GM03348 (cell line): Measurements from ENCODE around the gene KDM2A.
A peak's percentile ranks its signal among the peaks of the same experiment; 100 is the strongest.

Experiments used
- DNase-seq: peaks from one replicate; pipeline ENCODE4 v3.0.0; 2012; ENCODE audit warnings: low spot score

KDM2A gene

DNA sequence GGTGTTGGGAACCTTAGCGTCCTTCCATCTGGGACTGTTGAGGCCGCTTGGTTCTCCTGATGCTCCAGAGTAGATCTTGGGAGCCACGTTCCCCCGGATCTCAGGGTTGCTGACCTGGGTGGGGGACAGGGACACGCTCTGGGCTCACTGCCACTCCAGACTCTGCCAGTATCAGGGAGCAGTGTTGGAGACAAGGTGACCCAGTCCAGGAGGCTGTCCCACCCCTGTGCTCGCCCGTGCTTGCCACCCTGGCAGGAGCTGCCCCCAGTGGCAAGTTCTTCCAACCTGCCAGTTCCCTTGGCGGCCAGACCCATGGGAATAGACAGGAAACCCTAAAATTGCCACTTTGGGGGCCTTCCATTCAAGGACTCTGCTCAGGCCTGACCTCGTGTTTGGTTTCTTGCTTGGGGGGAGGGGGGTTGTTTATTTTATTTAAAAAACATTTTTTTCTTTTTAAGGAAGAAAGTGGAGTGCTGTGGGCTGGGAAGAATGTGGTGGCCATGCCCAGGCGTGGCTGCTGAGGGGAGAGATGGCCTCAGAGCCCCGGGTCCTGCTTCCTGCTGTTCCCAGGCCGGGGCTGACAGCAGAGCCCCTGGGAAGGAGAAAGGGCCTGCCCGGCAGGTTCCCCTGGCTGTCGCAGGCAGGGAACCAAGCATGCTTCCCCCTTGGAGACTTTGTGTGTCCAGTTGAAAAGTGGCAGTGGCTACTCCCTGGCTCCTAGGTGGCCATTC lies 154.4 kb downstream of the KDM2A start:
- no peak for DNase-seq

DNA sequence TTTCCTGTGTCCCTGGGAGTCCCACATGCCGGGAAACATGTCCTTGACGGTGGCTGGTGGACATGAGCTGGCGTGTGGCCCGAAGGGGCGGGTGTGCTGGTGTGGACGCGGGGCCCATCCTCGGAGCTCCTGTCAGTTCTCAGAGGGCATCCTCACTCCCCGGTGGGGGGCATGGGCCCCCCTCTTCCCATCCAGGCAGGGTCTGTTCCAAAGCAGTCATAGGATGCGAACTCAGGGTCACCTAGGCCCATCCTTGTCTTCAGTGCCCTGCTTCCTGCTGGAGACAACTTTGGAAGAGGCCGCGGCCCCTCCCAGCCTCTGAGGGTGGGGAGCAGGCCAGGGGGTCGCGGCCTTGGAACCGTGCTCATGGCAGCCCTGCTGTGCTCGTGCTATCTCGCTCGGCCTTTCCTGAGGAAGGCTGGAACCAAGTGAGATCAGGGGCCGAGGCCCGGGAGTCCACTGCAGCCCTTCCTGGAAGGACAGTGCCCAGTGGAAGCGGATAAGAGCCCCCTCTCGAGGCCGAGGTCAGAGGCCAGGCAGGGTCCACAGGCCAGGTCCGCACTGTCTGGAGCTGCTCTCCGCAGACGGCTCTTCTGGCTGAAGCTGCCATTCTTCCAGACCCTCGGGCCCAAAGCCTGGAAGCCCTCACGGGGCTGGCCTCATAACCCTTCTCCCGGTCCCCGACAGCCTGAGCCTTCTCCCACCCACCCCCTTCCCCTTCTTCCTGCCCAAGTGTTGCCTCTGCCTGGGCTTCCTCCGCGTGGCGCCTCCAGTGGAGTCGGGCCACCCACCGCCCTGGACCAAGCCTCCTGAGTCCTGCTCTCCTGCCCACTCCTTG lies 155.9 kb downstream of the KDM2A start:
- DNase-seq: no peak

DNA sequence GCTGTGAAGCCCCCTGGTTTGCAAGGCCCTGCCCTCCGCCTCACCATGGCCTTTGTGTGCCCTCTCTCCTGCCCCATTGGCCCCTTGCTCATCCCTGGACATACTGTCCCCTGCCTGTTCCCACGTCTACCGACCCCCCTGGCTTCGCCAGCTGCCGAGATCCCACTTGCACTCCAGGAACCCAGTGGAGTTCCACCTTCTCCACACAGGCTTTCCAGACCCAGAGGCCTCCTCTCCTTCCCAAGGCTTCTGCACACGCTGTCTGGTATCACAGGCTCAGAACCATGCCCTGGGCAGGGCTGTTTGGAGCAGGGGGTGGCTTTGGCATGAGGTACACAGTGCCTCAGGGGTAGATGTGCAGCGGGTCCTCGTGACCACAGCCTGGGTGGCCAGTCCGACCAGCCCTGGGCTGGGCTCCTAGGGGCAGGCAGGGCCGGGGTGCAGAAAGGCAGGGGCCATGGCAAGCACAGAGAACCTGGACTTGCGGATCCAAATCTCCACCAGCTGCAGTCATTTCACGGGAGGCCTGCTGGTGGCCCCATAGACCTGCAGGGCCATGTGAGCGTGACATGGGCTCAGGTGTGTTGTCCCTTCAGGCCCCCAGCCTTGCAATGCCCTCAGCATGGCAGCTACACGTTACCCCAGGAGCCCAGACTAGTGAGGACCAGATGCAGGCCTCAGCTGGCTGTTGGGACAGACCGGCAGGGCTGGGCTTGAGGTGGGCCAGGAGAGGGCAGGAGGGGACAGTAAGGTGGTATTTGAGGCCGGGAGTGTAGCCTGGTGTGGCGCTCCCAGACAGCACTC lies 156.7 kb downstream of the KDM2A start:
- DNase-seq: no peak

DNA sequence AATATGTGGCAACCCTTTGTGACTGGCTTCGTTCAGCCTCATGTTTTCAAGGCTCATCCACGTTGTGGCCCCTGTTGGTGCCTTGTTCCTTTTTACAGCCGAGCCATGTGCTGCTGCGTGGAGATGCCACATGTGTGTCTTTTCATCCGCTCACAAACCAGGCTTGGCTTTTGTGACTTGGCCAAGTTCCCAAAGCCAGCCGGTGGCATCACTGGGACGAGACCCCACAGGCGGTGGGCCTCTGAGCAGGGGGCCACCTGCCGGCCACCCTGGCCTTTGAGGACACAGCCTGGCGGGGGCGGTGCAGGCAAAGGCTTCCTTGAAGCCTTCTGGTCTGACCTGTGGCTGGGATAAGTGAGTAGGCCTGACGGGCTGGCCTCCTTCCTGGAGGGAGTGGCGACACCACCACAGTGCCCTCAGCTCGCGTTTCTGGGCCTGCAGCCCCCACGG lies 157.7 kb downstream of the KDM2A start:
- DNase-seq: peak; percentile 57

DNA sequence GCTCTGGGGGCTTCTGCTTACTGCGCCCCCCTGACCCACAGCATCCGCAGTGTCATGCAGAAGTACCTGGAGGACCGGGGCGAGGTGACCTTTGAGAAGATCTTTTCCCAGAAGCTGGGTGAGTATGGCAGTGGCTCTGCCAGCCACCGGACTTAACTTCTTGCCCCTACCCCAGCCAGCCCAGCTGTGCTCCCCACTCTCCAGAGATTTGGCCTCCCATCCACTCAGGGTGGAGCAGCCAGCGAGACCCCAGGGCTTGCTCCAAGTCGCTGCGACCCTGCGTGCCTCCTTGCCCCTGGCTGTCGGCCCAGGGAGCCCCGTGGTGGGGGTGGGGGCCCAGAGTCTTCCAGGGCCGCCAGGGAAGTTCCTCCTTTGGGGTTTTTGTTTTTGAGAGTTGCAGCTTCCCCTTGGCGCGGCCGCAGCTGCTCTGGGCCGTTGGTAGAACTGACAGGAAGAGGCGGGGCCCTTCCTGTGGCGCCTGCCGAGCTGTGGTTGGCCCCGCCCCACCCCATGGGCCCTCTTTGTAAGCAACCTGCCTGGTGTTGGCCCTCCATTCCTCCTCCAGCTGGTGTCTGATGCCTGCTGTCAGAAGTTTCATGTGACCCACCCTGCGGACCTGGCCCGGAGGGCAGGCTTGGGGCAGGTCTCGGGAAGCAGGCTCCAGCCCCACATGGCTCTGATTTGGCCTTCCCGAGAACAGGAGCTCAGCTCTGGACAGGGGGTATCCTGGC lies 158.3 kb downstream of the KDM2A start:
- DNase-seq: peak; percentile 92

DNA sequence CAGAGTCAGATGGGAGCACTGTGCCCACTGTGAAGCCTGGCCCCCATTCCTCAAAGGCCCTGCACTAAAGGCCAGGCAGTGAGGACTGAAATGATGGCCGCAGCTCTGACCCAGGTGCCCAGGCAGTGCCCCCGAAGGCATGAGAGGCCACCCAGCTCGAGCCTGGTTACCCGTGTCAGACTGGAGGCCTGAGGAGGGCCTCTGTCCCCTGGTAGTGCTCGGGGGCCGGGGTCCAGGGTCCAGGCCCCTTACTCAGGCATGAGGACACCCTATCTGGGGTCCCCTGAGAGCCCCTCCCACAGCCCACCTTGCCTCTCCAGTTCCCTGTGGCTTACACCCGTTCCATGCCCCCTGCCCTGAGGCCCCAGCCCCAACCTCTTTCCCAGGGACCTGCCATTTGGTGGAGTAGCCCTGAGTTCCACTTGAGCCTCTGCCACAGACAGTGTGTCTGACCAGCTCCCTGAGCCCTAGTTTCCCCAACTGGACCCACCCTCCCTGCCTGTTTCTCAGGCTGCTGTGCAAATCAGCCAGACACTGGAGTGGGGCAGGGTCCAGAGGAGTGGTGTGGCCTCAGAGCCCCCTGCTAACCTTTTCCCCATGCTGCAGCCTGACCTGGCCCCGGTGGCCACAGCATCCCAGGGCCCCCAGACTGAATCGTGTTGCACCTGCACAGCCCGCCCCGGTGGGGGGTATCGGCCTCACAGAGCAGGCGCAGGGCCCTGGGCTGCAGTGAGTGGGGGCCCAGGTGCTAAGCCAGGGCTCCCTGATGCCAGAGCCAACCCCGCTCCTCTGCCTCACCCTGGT lies 159.3 kb downstream of the KDM2A start:
- no peak for DNase-seq

DNA sequence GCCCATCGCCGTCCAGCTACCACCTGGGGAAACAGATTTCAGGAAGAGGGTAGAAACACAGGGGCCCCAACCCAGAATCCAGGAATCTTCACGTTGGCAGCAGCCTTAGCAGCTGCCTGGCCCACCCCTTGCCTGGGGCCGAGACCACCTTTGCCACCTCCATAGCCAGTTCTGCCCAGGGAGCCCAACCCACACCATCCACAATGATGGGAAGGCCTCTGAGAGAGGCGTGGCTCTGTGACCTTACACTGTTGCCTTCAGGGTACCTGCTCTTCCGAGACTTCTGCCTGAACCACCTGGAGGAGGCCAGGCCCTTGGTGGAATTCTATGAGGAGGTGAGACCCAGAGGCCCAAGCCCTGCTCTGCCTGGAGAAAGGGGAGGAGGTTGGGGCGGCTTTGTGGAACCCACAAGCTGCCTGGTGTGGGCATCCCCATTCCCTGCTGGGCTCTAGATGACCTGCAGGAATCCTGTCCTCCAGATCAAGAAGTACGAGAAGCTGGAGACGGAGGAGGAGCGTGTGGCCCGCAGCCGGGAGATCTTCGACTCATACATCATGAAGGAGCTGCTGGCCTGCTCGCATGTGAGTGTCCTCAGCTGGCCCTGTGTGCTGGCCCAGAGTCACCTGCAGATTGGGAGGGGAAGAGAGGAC lies 160.0 kb downstream of the KDM2A start:
- no peak for DNase-seq

DNA sequence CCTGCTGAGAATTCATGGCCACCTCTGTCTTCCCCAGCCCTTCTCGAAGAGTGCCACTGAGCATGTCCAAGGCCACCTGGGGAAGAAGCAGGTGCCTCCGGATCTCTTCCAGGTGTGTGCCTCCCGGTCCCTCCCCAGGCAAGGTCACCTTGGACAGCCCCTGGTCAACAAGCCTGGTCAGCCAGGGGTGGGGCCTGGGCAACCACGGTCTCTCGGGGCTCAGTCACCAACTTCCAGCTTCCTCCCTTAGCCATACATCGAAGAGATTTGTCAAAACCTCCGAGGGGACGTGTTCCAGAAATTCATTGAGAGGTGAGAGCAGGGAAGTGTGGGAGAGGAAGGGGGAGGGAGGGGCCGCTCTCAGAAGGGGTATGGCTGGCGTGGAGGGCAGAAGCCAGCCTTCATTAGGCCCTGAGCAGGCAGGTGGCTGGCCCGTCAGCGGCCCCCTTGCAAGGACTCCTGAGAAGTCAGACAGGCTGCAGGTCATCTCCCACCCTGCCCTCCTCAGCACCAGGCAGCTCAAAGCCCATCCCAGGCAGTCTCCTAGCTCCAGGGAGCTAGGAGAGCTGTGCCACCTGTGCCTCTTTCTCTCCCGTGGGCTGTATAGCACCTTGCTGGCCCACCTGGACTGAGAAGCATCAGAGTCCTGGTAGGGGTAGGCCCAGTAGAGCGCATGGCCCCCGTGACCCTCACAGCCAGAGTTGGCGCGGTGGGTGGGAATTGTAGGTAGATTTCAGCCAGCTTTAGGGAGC lies 160.7 kb downstream of the KDM2A start:
- DNase-seq: no peak

DNA sequence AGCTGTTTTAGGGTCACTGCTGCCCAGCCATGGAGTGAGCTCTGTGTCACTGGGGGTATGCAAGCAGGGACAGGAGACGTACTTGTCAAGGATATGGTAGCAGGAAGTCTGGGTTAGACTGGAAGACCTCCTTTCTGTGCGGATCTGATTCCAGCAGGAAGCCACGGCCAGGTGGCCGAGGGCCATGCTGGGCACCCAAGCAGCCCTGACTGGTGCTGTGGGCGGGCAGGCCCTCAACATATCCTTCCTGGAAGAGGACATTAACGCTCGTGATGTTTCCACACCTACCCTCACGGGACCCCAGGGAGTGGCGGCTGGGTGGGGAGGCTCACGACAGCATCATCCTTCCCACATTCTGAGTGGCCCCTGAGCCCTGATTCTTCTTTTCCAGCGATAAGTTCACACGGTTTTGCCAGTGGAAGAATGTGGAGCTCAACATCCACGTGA lies 161.3 kb downstream of the KDM2A start:
- no peak for DNase-seq

DNA sequence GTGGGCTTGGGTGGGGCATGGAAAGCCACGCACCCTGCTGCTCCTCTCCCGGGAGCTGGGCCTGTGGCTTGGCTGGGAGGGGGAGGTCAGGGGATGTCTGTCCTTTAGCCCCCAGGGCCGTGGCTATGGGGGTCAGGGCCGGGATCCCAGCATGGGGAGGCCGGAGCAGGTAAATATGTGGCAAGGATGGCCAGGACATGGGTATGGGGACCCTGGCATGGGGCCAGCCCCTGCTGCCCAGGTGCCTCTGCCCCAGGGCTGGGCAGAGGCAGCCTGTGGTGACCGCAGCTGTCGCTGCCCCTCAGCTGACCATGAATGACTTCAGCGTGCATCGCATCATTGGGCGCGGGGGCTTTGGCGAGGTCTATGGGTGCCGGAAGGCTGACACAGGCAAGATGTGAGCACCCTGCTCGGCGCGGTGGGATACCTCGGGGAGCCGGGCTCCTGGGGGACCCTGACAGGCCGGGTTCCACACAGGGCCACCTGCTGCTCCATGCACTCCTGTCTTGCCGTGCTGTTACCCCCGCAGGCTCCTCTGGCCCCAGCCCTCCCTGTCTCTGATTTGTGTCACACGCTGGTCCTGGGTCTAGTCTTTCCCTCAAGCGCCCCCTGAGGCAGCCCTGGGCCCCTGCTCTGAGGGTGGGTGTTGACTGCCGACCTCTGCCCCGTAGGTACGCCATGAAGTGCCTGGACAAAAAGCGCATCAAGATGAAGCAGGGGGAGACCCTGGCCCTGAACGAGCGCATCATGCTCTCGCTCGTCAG lies 161.9 kb downstream of the KDM2A start:
- no peak for DNase-seq

DNA sequence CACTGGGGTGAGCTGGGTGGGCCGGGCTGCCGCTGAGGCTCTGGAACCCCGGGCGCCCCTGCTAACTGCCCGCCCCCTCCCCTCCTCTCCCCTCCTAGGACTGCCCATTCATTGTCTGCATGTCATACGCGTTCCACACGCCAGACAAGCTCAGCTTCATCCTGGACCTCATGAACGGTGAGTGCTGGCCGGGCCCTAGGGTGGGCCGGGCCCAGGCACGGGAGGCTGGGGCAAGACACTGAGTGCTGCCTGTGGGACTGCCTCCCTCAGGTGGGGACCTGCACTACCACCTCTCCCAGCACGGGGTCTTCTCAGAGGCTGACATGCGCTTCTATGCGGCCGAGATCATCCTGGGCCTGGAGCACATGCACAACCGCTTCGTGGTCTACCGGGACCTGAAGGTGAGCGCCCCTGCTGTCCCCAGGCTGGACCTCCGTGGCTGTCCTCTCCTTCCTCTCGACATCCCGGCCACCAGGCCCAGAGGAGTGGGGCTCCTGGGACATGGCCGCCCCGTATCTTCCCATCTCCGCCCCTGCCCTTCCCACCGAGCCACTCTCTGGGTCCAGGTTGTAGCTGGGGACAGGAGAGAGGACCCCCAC lies 162.6 kb downstream of the KDM2A start:
- DNase-seq: no peak

DNA sequence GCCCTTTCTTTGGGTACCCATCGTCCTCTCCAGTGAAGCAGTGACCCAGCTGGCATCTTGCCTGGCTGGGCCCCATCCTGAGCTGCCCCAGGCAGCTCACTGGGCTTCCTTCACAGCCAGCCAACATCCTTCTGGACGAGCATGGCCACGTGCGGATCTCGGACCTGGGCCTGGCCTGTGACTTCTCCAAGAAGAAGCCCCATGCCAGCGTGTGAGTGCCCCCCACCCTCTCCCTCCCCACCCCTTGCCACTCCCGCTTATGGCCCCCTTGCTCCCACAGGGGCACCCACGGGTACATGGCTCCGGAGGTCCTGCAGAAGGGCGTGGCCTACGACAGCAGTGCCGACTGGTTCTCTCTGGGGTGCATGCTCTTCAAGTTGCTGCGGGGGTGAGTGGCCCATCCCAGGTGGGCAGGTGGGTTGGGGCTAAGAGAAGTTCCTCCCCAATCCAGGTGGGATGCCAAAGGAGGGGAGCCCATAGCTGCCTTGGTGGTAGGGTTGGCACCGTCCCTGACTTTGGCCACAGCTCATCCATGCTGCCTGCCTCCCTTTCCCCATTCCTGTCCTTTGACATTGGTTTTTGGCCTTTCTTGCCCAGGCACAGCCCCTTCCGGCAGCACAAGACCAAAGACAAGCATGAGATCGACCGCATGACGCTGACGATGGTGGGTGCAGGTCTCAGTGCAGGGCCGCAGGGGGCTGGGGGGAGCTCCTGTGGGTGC lies 163.3 kb downstream of the KDM2A start:
- no peak for DNase-seq

DNA sequence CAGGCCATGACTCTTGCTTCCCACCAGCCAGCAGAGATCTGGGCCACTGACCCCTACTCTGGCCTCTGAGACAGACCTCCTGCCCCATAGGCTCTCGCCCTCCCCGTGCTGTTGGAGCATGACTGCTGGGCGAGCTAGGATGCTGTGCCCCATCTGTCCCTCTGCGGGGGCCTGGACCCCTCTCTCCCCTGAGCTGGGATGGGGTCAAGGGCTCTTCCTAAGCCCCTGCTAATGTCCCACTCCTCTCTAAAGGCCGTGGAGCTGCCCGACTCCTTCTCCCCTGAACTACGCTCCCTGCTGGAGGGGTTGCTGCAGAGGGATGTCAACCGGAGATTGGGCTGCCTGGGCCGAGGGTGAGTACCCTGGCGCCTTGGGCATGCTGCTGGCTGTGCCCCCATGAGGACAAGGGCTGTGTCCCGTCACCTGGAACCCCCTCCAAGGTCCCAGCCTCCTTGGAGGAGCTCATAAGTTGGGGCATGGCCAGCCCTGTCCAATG lies 163.9 kb downstream of the KDM2A start:
- DNase-seq: no peak

DNA sequence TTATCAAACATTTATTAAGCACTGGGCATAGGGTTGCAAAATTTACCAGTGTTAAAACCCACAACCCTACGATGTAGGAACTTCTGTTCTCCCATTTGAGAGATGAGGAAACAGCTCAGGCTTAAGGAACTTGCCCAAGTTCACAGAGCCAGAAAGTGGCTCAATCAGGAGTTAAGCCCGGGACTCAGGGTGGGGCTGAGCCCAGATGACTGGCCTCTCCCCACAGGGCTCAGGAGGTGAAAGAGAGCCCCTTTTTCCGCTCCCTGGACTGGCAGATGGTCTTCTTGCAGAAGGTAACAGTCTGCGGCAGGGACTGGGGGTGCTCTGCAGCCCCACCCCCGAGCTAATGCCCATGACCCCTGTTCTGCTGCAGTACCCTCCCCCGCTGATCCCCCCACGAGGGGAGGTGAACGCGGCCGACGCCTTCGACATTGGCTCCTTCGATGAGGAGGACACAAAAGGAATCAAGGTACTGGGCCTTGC lies 164.5 kb downstream of the KDM2A start:
- no peak for DNase-seq

DNA sequence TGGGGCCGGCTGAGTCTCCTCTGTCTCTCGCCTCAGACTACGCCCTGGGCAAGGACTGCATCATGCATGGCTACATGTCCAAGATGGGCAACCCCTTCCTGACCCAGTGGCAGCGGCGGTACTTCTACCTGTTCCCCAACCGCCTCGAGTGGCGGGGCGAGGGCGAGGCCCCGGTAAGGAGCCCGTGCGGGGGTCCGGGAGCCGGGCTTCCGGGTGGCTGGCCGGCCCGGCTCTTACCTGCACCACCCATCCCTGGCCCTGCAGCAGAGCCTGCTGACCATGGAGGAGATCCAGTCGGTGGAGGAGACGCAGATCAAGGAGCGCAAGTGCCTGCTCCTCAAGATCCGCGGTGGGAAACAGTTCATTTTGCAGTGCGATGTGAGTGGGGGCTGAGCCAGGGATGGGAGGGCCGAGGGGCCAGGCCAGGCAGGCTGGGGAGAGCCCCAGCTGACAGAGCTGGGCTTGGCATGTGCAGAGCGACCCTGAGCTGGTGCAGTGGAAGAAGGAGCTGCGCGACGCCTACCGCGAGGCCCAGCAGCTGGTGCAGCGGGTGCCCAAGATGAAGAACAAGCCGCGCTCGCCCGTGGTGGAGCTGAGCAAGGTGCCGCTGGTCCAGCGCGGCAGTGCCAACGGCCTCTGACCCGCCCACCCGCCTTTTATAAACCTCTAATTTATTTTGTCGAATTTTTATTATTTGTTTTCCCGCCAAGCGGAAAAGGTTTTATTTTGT lies 165.9 kb downstream of the KDM2A start:
- DNase-seq: no peak

DNA sequence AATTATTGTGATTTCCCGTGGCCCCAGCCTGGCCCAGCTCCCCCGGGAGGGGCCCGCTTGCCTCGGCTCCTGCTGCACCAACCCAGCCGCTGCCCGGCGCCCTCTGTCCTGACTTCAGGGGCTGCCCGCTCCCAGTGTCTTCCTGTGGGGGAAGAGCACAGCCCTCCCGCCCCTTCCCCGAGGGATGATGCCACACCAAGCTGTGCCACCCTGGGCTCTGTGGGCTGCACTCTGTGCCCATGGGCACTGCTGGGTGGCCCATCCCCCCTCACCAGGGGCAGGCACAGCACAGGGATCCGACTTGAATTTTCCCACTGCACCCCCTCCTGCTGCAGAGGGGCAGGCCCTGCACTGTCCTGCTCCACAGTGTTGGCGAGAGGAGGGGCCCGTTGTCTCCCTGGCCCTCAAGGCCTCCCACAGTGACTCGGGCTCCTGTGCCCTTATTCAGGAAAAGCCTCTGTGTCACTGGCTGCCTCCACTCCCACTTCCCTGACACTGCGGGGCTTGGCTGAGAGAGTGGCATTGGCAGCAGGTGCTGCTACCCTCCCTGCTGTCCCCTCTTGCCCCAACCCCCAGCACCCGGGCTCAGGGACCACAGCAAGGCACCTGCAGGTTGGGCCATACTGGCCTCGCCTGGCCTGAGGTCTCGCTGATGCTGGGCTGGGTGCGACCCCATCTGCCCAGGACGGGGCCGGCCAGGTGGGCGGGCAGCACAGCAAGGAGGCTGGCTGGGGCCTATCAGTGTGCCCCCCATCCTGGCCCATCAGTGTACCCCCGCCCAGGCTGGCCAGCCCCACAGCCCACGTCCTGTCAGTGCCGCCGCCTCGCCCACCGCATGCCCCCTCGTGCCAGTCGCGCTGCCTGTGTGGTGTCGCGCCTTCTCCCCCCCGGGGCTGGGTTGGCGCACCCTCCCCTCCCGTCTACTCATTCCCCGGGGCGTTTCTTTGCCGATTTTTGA lies 166.8 kb downstream of the KDM2A start:
- DNase-seq: no peak
